Hair follicular keratinocyte (primary cell): ENCODE data around the gene TKTL2. TPM values are rescaled to one million over a fixed set of nuclear protein-coding genes. Genes with fewer than 3 reads are reported as not detected.

ENCODE experiments used
- total RNA-seq: library from RNA; depleted of rRNA; stranded (reverse); fragments of >200 nt; gene quantifications from 2 replicates; pipeline ENCODE4 v1.2.3, GENCODE V29; 2015

Gene TKTL2
- total RNA-seq: not detected in 2 replicates

DNA sequence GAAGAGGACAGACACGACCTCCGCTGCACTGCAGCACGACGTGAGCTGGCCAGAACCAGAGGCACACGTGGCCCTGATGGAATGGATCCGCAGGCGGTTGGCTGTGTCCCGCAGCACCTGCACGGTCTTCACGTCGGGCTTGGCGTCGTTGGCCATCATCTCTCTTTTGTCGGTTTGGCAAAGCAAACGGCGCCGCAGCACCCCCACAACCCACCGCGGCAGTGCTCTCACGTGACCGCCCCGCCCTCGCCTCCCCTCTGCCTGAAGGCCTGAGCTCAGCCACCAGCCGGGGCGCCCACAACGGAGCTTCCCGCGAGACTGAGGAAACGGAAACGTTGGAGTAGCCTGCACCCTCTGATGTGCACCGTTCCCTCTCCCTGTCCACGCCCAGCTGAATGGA, at the start of gene TKTL2:
Gene TKTL2, minus strand, starts transcription at position 179 of the 400 bp plus-strand sequence. Its CDS starts 20 bp downstream, at position 159.

GRCh38 chr4:163494360-163495241, 21.0 kb upstream of the TKTL2 start, which contains the start of gene TMA16:
TSS of gene TMA16 (plus strand) at chr4:163494690. CDS start at chr4:163494802, 112 bp downstream.

Other genes with a start within 250 kb of the TKTL2 start
- not detected in 2 replicates for gene NPY1R, start 141.2 kb downstream of the TKTL2 start, total RNA-seq
- gene NPY5R, start 129.9 kb downstream of the TKTL2 start, total RNA-seq: not detected in 2 replicates
- gene TMA16, start 20.9 kb upstream of the TKTL2 start, total RNA-seq: 30.6 and 44.2 TPM in 2 replicates